Activated CD8-positive, alpha-beta memory T cell treated with anti-CD3 and anti-CD28 coated beads, Interleukin-2, amount 10 ng/mL, durations not matched to agents 7 days and 5 days (primary cell): Measurements from ENCODE around the gene CMSS1. TPM values are rescaled to one million over a fixed set of nuclear protein-coding genes. Genes with fewer than 3 reads are reported as not detected.

Experiments
- ATAC-seq: fragments of 150-1000 bp; cut with Tn5 transposase; one replicate; pipeline ENCODE4 v1.10.0; 2021; ENCODE audit warnings: moderate library complexity
- CTCF ChIA-PET: fragments of 350-600 bp; sonication (Branson Sonifier 250); formaldehyde crosslinking; loops from one replicate; lab custom pipeline; 2021; ENCODE audit warnings: antibody characterized with exemption; lab: Charles Lee
- DNase-seq: peaks from one replicate; pipeline ENCODE4 v3.0.0-alpha.2; 2020
- H3K27ac Mint-ChIP-seq: one replicate; pipeline ENCODE4 v1.8.0; 2021; ENCODE audit warnings: mild to moderate bottlenecking, mixed read lengths
- H3K27me3 Mint-ChIP-seq: one replicate; pipeline ENCODE4 v1.8.0; 2021; ENCODE audit warnings: mixed read lengths
- H3K36me3 Mint-ChIP-seq: one replicate; pipeline ENCODE4 v1.8.0; 2021; ENCODE audit warnings: mild to moderate bottlenecking, mixed read lengths
- H3K4me1 Mint-ChIP-seq: one replicate; pipeline ENCODE4 v1.8.0; 2021; ENCODE audit warnings: mixed read lengths
- H3K4me3 Mint-ChIP-seq: one replicate; pipeline ENCODE4 v1.8.0; 2021; ENCODE audit warnings: mild to moderate bottlenecking, moderate library complexity, mixed read lengths
- H3K9me3 Mint-ChIP-seq: one replicate; pipeline ENCODE4 v1.8.0; 2022; ENCODE audit warnings: low read depth, mixed read lengths
- total RNA-seq, 2 experiments: library from RNA; stranded (reverse); gene quantifications; one replicate each; pipeline ENCODE4 v1.2.3, GENCODE V29; 2021

CMSS1 gene
- total RNA-seq, 2 experiments from 2014 or later, result 57.2 to 57.5 TPM

DNA sequence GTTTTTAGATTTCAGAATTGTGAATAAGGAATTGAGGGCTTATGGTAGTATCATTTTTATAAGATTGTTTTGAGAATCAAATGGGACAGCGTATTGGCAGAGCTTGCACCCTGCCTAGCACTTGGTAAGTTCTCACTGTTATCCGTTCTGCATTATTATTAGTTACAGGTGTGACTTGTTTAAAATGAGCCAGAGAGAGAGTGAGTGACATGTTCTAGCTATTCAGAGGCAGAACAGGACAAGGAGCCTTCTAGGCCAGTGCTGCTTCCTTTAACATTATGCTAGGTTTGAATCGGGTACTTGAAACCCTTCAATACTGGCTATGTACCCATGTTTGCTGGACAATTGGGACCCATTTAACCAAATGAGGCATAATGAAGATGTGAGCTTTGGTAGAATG lies 162.9 kb downstream of the CMSS1 start:
- CTCF ChIA-PET, result no interaction called here
- Mint-ChIP-seq H3K4me1 (no peaks in the 10 kb centered on the region), H3K4me3 (no peak overlapping the region), H3K9me3 (no peaks in the 10 kb centered on the region), H3K36me3 (peaks cover 2% of the 10 kb centered on the region), H3K27me3 (no peaks in the 10 kb centered on the region), H3K27ac (no peak overlapping the region)
- ATAC-seq (no peak), DNase-seq (no peak)

DNA sequence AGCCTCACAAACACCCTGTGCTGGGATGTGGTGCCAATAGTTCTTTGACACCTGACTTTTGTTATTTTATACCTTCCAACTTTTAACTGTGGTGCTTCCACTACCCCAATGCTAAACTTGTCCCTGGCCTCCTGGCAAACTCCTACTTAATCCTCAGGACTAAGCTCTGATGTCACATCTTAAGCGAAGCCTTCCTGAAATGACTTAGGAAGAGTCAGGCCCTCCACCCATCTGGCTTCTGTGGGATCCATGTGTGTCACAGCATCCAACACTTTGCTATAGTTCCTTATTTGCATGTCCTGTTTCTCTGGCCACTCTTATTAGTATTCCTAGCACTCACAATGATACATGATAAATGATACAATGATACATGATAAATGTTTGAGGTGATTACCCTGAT lies 163.5 kb downstream of the CMSS1 start:
- Mint-ChIP-seq H3K36me3 (peaks cover 2% of the 10 kb centered on the region), H3K27ac (no peak overlapping the region), H3K27me3 (no peaks in the 10 kb centered on the region), H3K9me3 (no peaks in the 10 kb centered on the region), H3K4me3 (no peak overlapping the region), H3K4me1 (no peaks in the 10 kb centered on the region)
- DNase-seq (no peak), ATAC-seq (no peak)
- CTCF ChIA-PET, result no interaction called here

DNA sequence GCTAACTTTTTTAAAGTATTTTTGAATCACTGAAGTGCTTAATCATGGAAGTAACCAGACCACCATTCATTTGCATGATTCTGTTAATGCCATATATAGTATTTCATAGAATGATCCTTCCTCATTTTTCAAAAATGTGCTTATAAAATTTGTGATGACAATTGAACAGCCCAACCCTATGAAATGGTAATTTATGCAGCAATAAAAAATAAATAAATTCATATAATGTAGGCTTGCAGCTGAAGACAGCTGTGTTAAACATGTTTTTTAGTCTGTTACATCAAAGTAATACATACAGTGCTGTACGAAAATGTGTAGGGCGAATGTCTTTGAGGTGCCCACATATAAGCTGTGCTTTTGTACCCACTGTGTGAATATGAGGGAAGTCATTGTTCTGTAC lies 165.0 kb downstream of the CMSS1 start:
- H3K27ac Mint-ChIP-seq, result no peak overlapping the region
- H3K4me3 Mint-ChIP-seq, result no peak overlapping the region
- DNase-seq, result no peak
- H3K27me3 Mint-ChIP-seq, result no peaks in the 10 kb centered on the region
- no peak for ATAC-seq
- no peaks in the 10 kb centered on the region for H3K9me3 Mint-ChIP-seq
- no peaks in the 10 kb centered on the region for H3K36me3 Mint-ChIP-seq
- no peaks in the 10 kb centered on the region for H3K4me1 Mint-ChIP-seq
- CTCF ChIA-PET, result no interaction called here

DNA sequence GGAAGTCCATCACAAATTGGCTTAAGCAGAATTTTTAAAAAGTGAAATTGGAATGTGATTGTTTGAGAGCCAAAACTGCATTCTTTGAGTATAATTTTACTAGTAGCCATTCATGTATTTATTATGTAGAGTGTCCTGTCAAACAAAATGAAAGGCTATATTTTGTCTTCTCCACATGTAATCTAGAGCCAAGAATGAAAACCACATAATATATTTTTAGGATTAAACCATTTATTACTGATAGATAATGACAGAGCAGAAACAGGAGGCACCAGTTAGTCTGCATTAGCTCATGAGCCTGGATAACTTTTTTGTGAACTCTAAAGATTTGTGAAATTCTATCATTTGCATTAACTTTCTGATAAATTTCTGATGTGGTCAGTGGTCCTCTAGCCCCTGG lies 166.5 kb downstream of the CMSS1 start:
- ATAC-seq, result no peak
- CTCF ChIA-PET, result no interaction called here
- no peak for DNase-seq
- H3K4me1 Mint-ChIP-seq, result no peaks in the 10 kb centered on the region
- H3K4me3 Mint-ChIP-seq, result no peak overlapping the region
- H3K27ac Mint-ChIP-seq, result no peak overlapping the region
- H3K27me3 Mint-ChIP-seq, result no peaks in the 10 kb centered on the region
- H3K9me3 Mint-ChIP-seq, result no peaks in the 10 kb centered on the region
- no peaks in the 10 kb centered on the region for H3K36me3 Mint-ChIP-seq

DNA sequence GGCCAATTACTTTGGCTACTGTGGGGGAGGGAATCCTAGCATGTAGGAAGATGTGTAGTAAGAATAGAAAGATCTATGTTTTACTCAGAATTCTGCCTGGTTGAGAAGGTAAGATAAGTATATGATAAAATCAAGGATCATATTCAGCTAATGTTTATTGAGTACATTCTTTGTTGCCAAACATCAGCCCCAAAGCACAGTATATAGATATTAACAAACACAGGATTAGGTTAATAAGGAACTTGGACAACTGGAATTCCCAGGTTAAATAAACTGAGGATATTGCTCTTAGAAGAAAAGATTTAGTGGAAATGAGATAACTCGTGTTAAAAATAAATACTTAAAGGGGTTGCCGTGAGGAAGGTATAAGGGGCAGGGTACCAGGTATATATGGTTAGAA lies 167.0 kb downstream of the CMSS1 start:
- no peaks in the 10 kb centered on the region for H3K27me3 Mint-ChIP-seq
- DNase-seq (no peak), ATAC-seq (no peak)
- H3K4me1 Mint-ChIP-seq, result no peaks in the 10 kb centered on the region
- no peaks in the 10 kb centered on the region for H3K36me3 Mint-ChIP-seq
- no peak overlapping the region for H3K4me3 Mint-ChIP-seq
- H3K9me3 Mint-ChIP-seq, result no peaks in the 10 kb centered on the region
- H3K27ac Mint-ChIP-seq, result no peak overlapping the region
- CTCF ChIA-PET, result no interaction called here

DNA sequence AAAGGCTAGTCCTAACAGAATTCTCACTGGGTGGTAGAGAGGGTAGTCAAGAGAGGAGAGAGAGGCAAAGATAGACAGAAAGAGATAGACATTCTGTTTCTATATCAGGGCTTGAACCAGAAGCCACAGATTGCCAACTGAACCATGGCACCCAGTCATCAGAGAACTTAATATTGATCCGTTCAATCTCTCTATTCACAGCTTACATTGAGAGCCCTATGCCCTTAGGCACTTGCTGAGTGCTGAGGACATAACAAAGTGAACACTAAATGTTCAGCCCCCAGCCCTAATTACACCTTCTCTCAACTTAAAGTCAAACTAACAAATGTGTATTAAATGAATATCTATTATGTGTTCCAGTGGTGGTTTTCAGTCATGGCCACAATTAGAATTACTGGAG lies 172.5 kb downstream of the CMSS1 start:
- peaks cover 8% of the 10 kb centered on the region for H3K9me3 Mint-ChIP-seq
- H3K4me3 Mint-ChIP-seq, result no peak overlapping the region
- CTCF ChIA-PET, result no interaction called here
- no peaks in the 10 kb centered on the region for H3K4me1 Mint-ChIP-seq
- H3K27me3 Mint-ChIP-seq, result no peaks in the 10 kb centered on the region
- ATAC-seq (no peak), DNase-seq (no peak)
- H3K36me3 Mint-ChIP-seq, result peaks cover 16% of the 10 kb centered on the region
- H3K27ac Mint-ChIP-seq, result no peak overlapping the region

DNA sequence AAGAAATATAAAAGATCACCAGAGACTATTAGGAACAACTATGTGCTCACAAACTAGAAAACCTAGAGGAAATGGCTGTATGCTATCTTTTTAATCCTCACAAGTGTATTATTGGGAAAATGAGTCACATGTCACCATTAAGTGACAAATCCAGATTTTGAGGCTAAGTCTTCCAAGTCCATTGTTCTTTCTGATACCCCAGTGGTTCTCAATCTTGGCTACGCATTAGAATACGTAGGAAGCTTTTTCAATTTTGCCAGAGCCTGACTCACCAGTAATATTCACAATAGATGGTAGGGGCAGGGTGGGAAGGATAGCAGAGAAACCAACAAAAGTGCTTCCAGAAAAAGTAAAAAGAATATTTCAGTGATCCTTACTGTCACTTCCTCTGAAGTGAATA lies 179.6 kb downstream of the CMSS1 start:
- Mint-ChIP-seq H3K4me1 (no peaks in the 10 kb centered on the region), H3K27me3 (no peaks in the 10 kb centered on the region), H3K27ac (no peak overlapping the region), H3K9me3 (peaks cover 12% of the 10 kb centered on the region), H3K36me3 (peaks cover 28% of the 10 kb centered on the region), H3K4me3 (no peak overlapping the region)
- no peak for DNase-seq
- no peak for ATAC-seq
- CTCF ChIA-PET, result no interaction called here

DNA sequence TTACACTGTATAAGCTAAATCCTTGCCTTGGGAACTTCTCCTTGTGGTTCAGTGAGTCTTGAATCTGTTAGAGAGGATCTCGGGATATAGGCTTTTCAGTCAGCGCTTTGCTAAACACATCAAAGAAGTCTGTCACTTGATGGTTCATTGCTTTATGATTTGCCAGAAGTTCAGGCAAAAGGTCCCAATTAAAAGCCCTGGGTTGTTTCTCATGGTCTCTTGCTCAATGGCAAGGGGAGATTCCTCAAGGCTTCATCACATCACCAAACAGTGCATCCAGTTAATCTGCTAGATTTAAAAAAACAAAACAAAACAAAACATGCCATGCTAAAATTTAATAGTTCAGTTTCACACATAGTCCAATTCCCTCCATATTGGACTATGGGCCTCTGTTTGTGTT lies 181.9 kb downstream of the CMSS1 start:
- Mint-ChIP-seq H3K9me3 (peaks cover 6% of the 10 kb centered on the region), H3K27me3 (no peaks in the 10 kb centered on the region), H3K4me1 (peaks cover 6% of the 10 kb centered on the region), H3K36me3 (peaks cover 15% of the 10 kb centered on the region), H3K4me3 (no peak overlapping the region), H3K27ac (no peak overlapping the region)
- DNase-seq, result no peak
- CTCF ChIA-PET, result no interaction called here
- ATAC-seq, result no peak

DNA sequence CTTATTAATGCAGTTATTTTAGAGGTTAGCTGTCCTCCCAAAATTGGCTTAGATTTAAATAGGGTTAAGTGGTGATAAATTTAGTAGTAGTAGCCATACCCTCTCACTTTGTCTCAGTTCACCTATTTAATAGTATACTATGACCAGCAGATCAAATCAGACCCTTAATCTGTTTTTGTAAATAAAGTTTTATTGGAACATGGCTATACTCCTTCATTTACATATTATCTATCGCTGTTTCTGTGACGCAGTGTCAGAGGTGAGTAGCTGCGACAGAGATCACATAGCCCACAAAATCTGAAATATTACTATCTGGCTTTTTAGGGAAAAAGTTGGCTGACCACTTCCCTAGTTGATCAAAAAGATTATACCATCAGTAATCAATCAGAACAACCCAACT lies 183.4 kb downstream of the CMSS1 start:
- Mint-ChIP-seq H3K36me3 (peaks cover 8% of the 10 kb centered on the region), H3K4me3 (no peak overlapping the region), H3K27me3 (no peaks in the 10 kb centered on the region), H3K9me3 (peaks cover 2% of the 10 kb centered on the region), H3K27ac (no peak overlapping the region), H3K4me1 (peaks cover 14% of the 10 kb centered on the region)
- no peak for DNase-seq
- CTCF ChIA-PET, result no interaction called here
- no peak for ATAC-seq

DNA sequence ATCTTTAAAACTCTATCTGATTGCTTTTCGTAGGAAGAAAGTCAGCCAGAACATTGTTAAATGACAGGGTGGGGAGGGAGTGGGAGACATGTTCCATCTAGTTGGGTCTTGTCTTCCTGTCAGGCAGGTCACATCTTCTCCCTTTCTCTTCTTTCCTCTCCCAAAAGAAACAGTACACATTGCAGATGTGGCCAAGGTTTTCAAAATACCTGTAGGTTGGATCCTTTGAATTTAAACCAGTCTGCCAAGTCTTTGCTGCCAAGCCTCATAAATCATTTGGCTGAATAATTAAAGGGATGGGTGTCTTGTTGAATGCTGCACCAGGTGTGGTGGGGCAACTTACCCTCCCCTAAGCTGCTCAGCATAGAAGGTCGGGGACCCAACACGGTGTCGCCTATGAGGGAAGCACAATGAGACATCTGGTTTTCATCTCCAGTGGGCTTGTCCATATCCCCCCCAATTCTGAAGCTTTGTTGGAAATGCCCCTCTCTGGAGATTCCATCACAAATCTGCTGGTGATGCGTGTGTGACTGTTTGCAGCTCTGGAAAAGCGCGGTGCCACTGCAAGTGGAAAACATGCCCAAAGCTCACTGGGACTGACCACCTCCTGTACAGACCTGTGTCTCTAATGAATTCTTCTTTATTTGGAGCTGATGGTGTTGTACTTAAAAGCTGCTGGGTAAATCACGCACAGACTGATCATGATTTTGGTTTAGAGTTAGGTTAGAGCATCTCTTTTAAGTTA lies 184.0 kb downstream of the CMSS1 start:
- CTCF ChIA-PET, result no interaction called here
- DNase-seq (no peak), ATAC-seq (no peak)
- Mint-ChIP-seq H3K27me3 (no peaks in the 10 kb centered on the region), H3K27ac (no peak overlapping the region), H3K9me3 (peaks cover 2% of the 10 kb centered on the region), H3K36me3 (peaks cover 4% of the 10 kb centered on the region), H3K4me1 (peaks cover 16% of the 10 kb centered on the region), H3K4me3 (no peak overlapping the region)

DNA sequence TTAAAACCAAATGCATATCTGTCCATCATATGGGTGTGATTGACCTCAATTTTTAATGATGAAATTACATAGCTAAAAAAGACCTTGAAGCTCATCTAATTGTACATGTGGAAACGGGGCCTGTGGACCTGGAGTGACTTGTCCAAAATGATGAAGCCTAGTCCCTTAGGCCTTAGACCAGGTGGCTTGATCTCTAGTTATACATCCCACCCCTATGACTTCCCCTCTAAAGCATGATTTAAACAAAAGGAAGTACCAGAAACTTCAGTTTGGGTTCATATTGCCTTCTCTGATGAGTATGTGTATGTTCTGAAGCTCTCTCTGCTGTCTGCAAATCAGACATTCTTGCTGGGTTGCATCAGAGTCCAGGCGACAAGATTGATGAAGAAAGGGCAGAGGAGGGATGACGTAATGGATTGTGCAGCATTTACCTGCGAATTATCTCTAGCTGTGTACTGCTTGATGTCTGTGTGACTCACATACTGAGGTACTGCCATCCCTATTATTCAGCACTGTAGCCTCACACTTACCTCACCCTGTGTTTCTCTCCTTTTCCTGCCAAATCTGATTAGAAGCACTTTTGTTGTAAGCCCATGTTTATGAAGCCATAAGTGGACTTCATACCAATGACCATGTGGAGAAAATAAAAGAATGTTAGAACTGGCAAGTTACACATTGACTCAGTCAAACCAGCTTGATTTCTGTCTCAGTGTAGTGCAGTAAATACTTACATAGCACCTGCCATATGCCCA lies 185.1 kb downstream of the CMSS1 start:
- Mint-ChIP-seq H3K27me3 (no peaks in the 10 kb centered on the region), H3K9me3 (peaks cover 2% of the 10 kb centered on the region), H3K27ac (no peak overlapping the region), H3K4me3 (no peak overlapping the region), H3K4me1 (peaks cover 16% of the 10 kb centered on the region), H3K36me3 (peaks cover 4% of the 10 kb centered on the region)
- CTCF ChIA-PET, result no interaction called here
- ATAC-seq (no peak), DNase-seq (no peak)

DNA sequence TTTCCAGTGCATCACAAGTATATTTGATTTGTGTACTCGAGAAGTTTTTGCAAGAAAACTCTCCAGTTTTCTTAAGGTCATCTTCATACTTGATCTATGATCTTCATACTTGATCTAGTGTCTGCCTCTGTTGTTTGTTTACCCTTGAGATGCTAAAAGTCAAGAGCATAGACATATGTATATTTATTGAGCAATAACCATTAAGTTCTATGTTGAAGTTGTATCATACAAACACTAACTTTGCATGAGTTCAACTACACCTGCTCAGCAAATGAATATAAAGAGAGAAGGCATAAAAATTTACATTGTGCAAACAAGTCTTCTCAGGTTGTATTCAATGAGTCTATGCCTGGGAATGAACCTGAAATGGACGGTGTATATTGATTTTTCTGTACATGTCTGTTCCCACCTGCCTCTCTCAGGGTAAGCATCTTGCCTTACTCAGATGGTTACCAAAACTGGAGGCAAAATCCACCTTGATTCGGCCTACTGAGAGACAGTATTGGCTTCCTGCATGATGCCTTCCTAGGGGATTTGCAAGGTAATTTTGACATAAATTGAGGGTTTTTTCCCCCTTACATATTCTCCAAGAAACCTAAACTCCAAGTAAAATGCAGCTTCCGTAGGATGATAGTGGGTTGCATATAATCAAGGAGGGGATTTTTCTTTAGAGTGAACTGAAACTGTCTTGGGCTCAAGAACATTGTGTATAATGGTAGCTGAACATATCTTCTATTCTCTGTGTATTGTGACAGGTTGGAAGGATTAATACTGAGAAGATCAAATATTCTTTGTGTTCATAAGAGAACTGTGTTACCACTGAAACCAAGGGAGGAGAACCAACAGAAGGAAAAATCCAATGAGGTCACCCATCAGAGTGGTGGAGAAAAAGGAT lies 186.2 kb downstream of the CMSS1 start:
- H3K4me3 Mint-ChIP-seq, result no peak overlapping the region
- ATAC-seq (no peak), DNase-seq (no peak)
- H3K9me3 Mint-ChIP-seq, result no peaks in the 10 kb centered on the region
- H3K4me1 Mint-ChIP-seq, result peaks cover 16% of the 10 kb centered on the region
- no peaks in the 10 kb centered on the region for H3K27me3 Mint-ChIP-seq
- CTCF ChIA-PET, result no interaction called here
- H3K36me3 Mint-ChIP-seq, result peaks cover under 1% of the 10 kb centered on the region
- no peak overlapping the region for H3K27ac Mint-ChIP-seq

DNA sequence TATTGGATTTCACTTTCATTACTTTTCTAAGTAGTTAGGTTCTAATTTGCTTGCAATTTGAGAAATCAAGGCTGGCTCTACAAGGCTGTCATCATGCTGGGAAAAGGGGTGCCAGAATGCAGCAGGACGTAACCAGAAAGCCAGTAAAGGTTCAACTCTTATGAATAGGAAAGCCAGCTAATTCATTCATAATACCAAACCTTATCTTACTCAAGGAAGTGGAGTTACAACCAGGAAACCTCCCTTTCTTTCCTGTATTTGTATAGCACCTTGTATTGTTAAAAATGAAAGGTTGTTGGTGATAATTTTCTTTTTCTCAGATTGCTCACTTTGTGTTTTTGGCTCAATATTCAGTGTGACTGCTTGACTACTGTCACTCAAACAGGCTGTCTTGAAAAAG lies 187.3 kb downstream of the CMSS1 start:
- Mint-ChIP-seq H3K4me3 (no peak overlapping the region), H3K36me3 (peaks cover 4% of the 10 kb centered on the region), H3K4me1 (peaks cover 18% of the 10 kb centered on the region), H3K9me3 (no peaks in the 10 kb centered on the region), H3K27ac (no peak overlapping the region), H3K27me3 (no peaks in the 10 kb centered on the region)
- DNase-seq (no peak), ATAC-seq (no peak)
- CTCF ChIA-PET, result no interaction called here
